Nephron (organoid): ENCODE results near the gene WDR12.
"Not testable (repeated sequence)": the region's sequence is repeated elsewhere in the genome, so short reads cannot be mapped to it uniquely, and the experiment has no call there.

ENCODE experiments used
- H3K27ac Mint-ChIP-seq, 3 experiments: 2 replicates each; pipeline ENCODE4 v1.8.0; 2020; ENCODE audit warnings: mixed read lengths in 3 of 3, mild to moderate bottlenecking in 2 of 3, moderate library complexity in 1 of 3
- H3K27me3 Mint-ChIP-seq: 2 replicates; pipeline ENCODE4 v1.8.0; 2021; ENCODE audit warnings: low read depth, mild to moderate bottlenecking, moderate library complexity, mixed read lengths
- H3K36me3 Mint-ChIP-seq: 2 replicates; pipeline ENCODE4 v1.8.0; 2020; ENCODE audit warnings: low read depth, mixed read lengths
- H3K4me1 Mint-ChIP-seq: 2 replicates; pipeline ENCODE4 v1.8.0; 2020; ENCODE audit warnings: mixed read lengths
- H3K4me3 Mint-ChIP-seq, 3 experiments: 2 replicates each; pipeline ENCODE4 v1.8.0; 2020; ENCODE audit warnings: mild to moderate bottlenecking in 3 of 3, mixed read lengths in 3 of 3, moderate library complexity in 2 of 3
- H3K9me3 Mint-ChIP-seq: 2 replicates; pipeline ENCODE4 v1.8.0; 2020; ENCODE audit warnings: mixed read lengths
- TF ChIP-seq, protein P1 (sequence below), 3 experiments: fragments of 200-600 bp; sonication (generic); IDR thresholded peaks; one replicate each; pipeline ENCODE4 v1.5.0; 2021; ENCODE audit warnings: antibody characterized with exemption in 3 of 3; ENCODE audit not compliant: unreplicated experiment in 3 of 3

Gene WDR12

DNA sequence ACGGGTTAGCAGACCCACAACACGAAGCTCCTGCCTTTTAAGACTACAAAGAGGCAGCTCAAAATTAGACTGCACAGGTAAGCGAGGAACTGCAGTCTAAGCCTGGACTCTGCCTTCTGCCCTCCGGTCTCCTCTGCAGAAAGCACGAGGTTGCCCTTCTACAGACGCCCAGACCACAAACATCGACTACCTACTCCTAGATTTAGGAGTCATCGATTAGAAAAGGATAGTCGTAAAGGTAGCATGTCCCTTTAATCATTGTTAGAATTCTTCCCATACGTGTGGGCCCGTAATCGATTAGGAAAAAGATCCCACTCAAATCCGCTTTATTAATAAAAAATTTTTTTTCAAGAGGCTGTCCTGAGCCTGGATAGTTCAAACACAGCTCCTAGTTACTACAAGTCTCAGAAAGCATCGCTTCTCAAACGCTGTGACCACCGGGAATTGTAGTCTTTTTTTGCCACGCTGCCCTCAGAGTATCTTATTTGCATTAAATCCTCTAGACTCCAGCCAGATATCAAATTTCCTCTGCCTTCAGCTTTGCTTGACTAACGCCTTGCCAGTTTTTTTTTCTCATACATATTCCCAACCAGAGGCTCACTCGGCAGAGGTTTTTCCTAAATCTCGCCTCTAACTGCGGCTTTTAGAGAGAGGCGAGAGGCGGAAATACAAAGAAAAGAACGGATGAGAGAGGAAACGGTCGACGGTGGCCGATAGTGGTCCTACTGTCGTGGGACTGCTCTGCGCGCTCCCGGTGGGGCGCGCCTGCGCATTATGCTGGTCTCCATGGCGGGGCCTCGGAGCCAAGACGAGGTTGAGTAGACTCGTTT is at the start of gene WDR12, which contains the start of gene CARF:
TSS of gene WDR12 (minus strand) at position 162 of the 830 bp plus-strand sequence. CDS start 197 bp downstream, outside the sequence.
TSS of gene CARF (plus strand) at position 764 of the 830 bp plus-strand sequence. CDS start 29,628 bp downstream, outside the sequence.
- H3K9me3 Mint-ChIP-seq: no peaks in the 10 kb centered on the region
- H3K36me3 Mint-ChIP-seq: peaks cover 25% of the 10 kb centered on the region
- TF ChIP-seq, protein P1, sequence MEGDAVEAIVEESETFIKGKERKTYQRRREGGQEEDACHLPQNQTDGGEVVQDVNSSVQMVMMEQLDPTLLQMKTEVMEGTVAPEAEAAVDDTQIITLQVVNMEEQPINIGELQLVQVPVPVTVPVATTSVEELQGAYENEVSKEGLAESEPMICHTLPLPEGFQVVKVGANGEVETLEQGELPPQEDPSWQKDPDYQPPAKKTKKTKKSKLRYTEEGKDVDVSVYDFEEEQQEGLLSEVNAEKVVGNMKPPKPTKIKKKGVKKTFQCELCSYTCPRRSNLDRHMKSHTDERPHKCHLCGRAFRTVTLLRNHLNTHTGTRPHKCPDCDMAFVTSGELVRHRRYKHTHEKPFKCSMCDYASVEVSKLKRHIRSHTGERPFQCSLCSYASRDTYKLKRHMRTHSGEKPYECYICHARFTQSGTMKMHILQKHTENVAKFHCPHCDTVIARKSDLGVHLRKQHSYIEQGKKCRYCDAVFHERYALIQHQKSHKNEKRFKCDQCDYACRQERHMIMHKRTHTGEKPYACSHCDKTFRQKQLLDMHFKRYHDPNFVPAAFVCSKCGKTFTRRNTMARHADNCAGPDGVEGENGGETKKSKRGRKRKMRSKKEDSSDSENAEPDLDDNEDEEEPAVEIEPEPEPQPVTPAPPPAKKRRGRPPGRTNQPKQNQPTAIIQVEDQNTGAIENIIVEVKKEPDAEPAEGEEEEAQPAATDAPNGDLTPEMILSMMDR (IDR thresholded peaks at IDR 0.05; ENCODE audit: unreplicated experiment in 3 of 3): no peak
- H3K4me1 Mint-ChIP-seq: peaks cover 17% of the 10 kb centered on the region
- H3K27ac Mint-ChIP-seq: peak within 1 kb of the TSS; percentile 97 to 99 (median 99)
- H3K27me3 Mint-ChIP-seq: no peaks in the 10 kb centered on the region
- peak within 1 kb of the TSS; percentile 95 to 99 (median 98) for H3K4me3 Mint-ChIP-seq

DNA sequence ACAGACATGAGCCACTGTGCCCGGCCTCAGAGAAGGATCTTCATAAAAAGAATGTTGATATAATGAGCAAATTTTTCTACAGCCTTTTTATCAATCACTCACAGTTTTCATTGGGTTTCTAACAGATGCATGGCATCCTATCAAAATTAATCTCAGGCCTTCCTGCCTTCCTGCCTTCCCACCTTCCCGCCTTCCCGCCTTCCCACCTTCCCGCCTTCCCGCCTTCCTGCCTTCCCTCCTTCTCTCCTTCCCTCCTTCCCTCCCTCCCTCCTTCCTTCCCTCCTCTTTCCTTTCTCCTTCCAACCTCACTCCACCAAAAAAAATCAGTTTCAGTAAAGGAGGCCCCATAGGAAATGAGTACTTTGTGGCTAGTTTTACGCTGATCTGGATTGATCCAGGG is 49.1 kb upstream of the WDR12 start:
- H3K4me1 Mint-ChIP-seq: no peaks in the 10 kb centered on the region
- peaks cover 21% of the 10 kb centered on the region for H3K36me3 Mint-ChIP-seq
- no peaks in the 10 kb centered on the region for H3K9me3 Mint-ChIP-seq
- H3K27me3 Mint-ChIP-seq: no peaks in the 10 kb centered on the region
- H3K4me3 Mint-ChIP-seq: no peak overlapping the region
- no peak overlapping the region for H3K27ac Mint-ChIP-seq
- TF ChIP-seq, protein P1 (IDR thresholded peaks at IDR 0.05; ENCODE audit: unreplicated experiment in 3 of 3): no peak

DNA sequence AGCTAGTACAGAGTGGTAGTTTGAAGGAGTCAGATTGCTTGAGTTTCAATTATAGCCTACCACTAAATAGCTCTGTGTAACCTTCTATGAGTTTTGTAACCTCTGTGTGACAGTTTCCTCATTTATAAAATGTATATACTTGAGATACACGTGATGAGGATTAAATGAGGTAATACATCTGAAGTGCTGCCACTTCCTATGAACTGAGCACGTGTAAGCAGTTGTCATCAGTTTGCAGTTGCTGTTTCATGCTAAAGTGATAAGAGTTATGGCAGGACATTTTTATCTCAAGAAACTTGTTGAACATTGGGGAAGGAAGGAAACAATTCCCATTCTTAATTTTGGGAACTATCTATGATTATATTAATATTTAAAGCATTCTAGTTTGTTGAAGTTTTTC is 39.1 kb upstream of the WDR12 start:
- peaks cover 41% of the 10 kb centered on the region for H3K36me3 Mint-ChIP-seq
- TF ChIP-seq, protein P1 (IDR thresholded peaks at IDR 0.05; ENCODE audit: unreplicated experiment in 3 of 3): no peak
- no peaks in the 10 kb centered on the region for H3K4me1 Mint-ChIP-seq
- no peak overlapping the region for H3K4me3 Mint-ChIP-seq
- no peak overlapping the region for H3K27ac Mint-ChIP-seq
- H3K27me3 Mint-ChIP-seq: no peaks in the 10 kb centered on the region
- peaks cover 30% of the 10 kb centered on the region for H3K9me3 Mint-ChIP-seq

DNA sequence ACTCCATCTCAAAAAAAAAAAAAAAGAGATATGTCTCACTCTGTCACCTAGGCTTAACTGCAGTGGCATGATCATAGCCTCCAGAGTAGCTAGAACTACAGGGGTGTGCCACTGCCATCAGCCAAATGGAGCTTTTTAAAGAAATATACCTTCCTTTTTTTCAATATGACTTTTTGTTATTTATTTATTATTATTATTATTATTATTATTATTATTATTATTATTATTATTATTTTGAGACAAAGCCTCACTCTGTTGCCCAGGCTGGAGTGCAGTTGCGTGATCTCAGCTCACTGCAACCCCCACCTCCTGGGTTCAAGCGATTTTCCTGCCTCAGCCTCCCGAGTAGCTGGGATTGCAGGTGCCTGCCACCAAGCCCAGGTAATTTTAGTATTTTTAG is 37.9 kb upstream of the WDR12 start:
- H3K4me1 Mint-ChIP-seq, H3K27me3 Mint-ChIP-seq, H3K27ac Mint-ChIP-seq, H3K4me3 Mint-ChIP-seq: not testable (repeated sequence)
- H3K36me3 Mint-ChIP-seq: peaks cover 52% of the 10 kb centered on the region
- peaks cover 38% of the 10 kb centered on the region for H3K9me3 Mint-ChIP-seq

DNA sequence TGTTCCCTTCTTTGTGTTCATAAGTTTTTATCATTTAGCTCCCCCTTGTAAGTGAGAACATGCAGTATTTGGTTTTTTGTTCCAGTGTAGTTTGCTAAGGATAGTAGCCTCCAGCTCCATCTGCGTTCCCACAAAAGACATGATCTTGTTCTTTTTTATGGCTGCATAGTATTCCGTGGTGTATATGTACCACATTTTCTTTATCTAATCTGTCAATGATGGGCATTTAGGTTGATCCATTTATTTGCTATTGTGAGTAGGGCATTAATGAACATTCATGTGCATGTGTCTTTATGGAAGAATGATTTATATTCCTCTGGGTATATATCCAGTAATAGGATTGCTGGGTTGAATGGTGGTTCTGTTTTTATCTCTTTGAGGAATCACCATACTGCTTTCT is 34.0 kb upstream of the WDR12 start:
- H3K9me3 Mint-ChIP-seq: peaks cover 38% of the 10 kb centered on the region
- H3K4me3 Mint-ChIP-seq: no peak overlapping the region
- H3K27ac Mint-ChIP-seq: no peak overlapping the region
- H3K36me3 Mint-ChIP-seq: peaks cover 64% of the 10 kb centered on the region
- TF ChIP-seq, protein P1 (IDR thresholded peaks at IDR 0.05; ENCODE audit: unreplicated experiment in 3 of 3): no peak
- H3K4me1 Mint-ChIP-seq: no peaks in the 10 kb centered on the region
- no peaks in the 10 kb centered on the region for H3K27me3 Mint-ChIP-seq

DNA sequence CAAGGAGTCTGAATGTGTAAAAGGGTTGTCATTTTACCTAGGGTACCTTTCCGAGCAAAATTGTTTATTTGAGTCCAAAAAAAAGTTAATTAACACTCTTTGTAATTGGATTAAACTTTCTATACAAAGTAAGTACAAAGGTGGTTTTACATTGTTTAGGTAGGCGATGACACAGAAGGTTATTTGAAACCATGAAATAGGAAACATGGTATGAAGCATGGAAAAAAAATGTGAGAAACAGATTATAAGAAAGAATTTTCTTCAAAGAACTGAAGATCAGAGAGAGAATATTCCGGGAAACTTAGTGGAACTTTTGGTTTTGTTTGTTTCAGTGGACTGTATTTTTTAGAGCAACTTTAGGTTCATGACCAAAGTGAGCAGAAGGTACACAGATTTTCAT is 33.3 kb upstream of the WDR12 start:
- H3K4me1 Mint-ChIP-seq: no peaks in the 10 kb centered on the region
- H3K36me3 Mint-ChIP-seq: peaks cover 67% of the 10 kb centered on the region

More for the DNA sequence above, 33.3 kb upstream of the WDR12 start:
- Mint-ChIP-seq H3K9me3 (peaks cover 38% of the 10 kb centered on the region), H3K27ac (peak overlapping the region; percentile 12 to 61 (median 50)), H3K27me3 (no peaks in the 10 kb centered on the region), H3K4me3 (no peak overlapping the region)
- TF ChIP-seq, protein P1 (IDR thresholded peaks at IDR 0.05; ENCODE audit: unreplicated experiment in 3 of 3): no peak
